GM19023 (cell line): ENCODE data around the gene HYI.

Experiments used
- ATAC-seq: cut with Tn5 transposase; IDR thresholded peaks from one replicate; pipeline ENCODE4 v1.9.1; 2021; ENCODE audit warnings: mild to moderate bottlenecking, moderate library complexity; ENCODE audit not compliant: unreplicated experiment

Gene HYI

DNA sequence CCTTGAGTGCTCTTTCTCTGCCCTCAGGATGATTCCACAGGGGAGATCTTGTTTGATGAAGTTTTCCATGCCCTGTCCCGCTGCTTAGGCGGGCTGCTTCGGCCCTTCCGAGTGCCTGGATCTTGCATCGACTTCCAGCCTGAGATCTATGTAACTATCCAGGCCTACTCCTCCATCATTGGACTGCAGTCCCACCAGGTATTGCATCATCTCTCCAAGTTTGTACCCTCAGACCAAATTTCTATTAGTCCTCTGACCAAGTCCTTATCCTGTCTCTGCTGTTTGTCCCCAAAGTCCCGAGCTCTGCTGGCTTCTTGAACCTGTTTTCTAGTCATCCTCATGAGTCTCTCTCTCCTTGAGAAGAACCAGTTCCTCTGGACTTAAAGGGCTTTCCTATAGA is 49.4 kb downstream of the HYI start:
- ATAC-seq: no peak

DNA sequence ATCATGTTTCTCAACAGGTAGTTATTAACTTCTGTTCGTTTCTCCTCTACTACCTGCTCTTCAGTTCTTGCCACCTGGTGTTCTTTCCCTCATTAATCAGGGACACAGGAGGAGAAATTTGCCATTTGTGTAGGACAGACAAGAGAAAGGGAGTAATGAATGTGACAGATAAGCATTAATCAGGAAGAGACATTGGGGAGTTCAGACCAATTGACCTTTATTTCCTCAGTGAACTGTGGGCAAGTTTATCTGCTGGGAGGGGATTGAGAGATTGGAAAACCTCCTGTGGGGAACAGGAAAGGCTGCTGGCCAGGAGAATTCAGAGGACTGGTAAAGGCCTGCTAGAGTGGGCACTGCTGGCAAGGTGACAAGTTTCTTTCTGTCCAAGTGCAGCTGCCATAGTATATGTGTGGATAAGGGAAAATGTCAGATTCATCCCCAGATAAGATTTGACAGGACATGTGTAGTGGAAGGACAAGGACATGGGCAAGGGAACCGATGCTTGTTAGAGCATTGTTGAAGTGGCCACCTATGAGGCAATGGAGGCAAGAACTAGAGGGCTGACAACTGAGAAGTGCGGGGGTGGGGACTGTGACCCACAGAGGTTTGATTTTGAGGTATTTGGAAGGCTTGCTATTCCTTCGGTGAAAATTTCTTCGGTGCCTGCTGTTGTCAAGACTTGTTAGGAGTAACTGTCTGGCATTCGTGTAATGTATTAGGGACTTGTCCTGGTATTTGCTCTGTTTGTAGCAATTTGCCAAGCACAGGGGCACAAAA is 51.5 kb downstream of the HYI start:
- no peak for ATAC-seq
